Endothelial cell of umbilical vein (primary cell): Measurements from ENCODE around the gene ZC2HC1B. TPM values are rescaled to one million over a fixed set of nuclear protein-coding genes. Genes with fewer than 3 reads are reported as not detected.

ENCODE experiments used
- BruUV-seq: library from RNA; stranded (reverse); fragments of 400-500 nt; replicated peaks from 2 replicates; lab custom pipeline; 2021; lab: Mats Ljungman, UMichigan
- CTCF ChIA-PET: fragments of 300-600, 350-600 bp; sonication (Branson Sonifier 250); formaldehyde crosslinking; loops from one replicate; lab custom pipeline; 2021; ENCODE audit warnings: antibody characterized with exemption, inconsistent platforms; lab: Charles Lee
- POLR2A ChIA-PET: fragments of 300-600, 350-600 bp; sonication (Branson Sonifier 250); formaldehyde crosslinking; loops from one replicate; lab custom pipeline; 2021; ENCODE audit warnings: antibody characterized with exemption, inconsistent platforms; lab: Charles Lee
- DNase-seq: peaks from one replicate; pipeline ENCODE4 v3.0.0-alpha.2; 2011; ENCODE audit warnings: low read depth, low spot score
- FAIRE-seq: peaks from 2 replicates; lab custom pipeline; 2011; peaks lifted over from hg19 to GRCh38; lab: Jason Lieb, UNC
- H2AFZ ChIP-seq: 2 replicates; pipeline ENCODE4 v1.6.0; 2012; ENCODE audit warnings: low read depth, low read length, control low read depth, inconsistent platforms
- H3K27ac ChIP-seq: 2 replicates; pipeline ENCODE4 v1.5.1; 2011; ENCODE audit warnings: low read depth, mild to moderate bottlenecking, control low read depth, low read length, moderate library complexity; ENCODE audit not compliant: insufficient read depth
- H3K27me3 ChIP-seq, 2 experiments: 2 replicates each; pipeline versions ENCODE4 v1.6.0 to v1.6.1; 2011; ENCODE audit warnings: low read length in 2 of 2, mixed read lengths in 1 of 2; ENCODE audit not compliant: control insufficient read depth in 2 of 2, insufficient read depth in 2 of 2
- H3K36me3 ChIP-seq, 2 experiments: 2 replicates in 1 of 2; 3 replicates in 1 of 2; pipeline ENCODE4 v1.5.1; 2011; ENCODE audit warnings: low read length in 2 of 2, mild to moderate bottlenecking in 1 of 2, moderate library complexity in 1 of 2; ENCODE audit not compliant: control insufficient read depth in 2 of 2, insufficient read depth in 2 of 2; ENCODE audit errors: extremely low read depth in 1 of 2
- H3K4me1 ChIP-seq: 3 replicates; pipeline ENCODE4 v1.5.1; 2011; ENCODE audit warnings: mild to moderate bottlenecking, low read length; ENCODE audit not compliant: control insufficient read depth, insufficient read depth; ENCODE audit errors: extremely low read depth
- H3K4me2 ChIP-seq: 2 replicates; pipeline ENCODE4 v1.6.1; 2011; ENCODE audit warnings: low read length, control low read depth, mixed read lengths; ENCODE audit not compliant: insufficient read depth
- H3K4me3 ChIP-seq, 3 experiments: fragments of 200-600 bp in 1 of 3; sonication (generic), shearing (Covaris generic) in 1 of 3; replicated peaks in 1 of 3; 2 replicates each; pipeline ENCODE4 v1.5.1; 2011 to 2016; ENCODE audit warnings: control low read depth in 3 of 3, low read length in 3 of 3, mild to moderate bottlenecking in 2 of 3, inconsistent platforms in 1 of 3, low read depth in 1 of 3, moderate library complexity in 1 of 3; ENCODE audit not compliant: insufficient read depth in 1 of 3
- H3K79me2 ChIP-seq: 2 replicates; pipeline ENCODE4 v1.6.0; 2012; ENCODE audit warnings: low read length, inconsistent platforms; ENCODE audit not compliant: control insufficient read depth, insufficient read depth
- H3K9ac ChIP-seq: replicated peaks from 2 replicates; pipeline ENCODE3; 2011; ENCODE audit warnings: low read length, control low read depth; ENCODE audit not compliant: insufficient read depth; ENCODE audit errors: extremely low read depth
- H3K9me1 ChIP-seq: replicated peaks from 3 replicates; pipeline ENCODE4 v1.6.0; 2011; ENCODE audit warnings: mild to moderate bottlenecking, low read length; ENCODE audit not compliant: control insufficient read depth, insufficient read depth; ENCODE audit errors: extremely low read depth
- H3K9me3 ChIP-seq: replicated peaks from 2 replicates; pipeline ENCODE4 v1.5.1; 2012; ENCODE audit warnings: low read length, inconsistent platforms; ENCODE audit not compliant: control insufficient read depth, insufficient read depth
- H4K20me1 ChIP-seq: replicated peaks from 2 replicates; pipeline ENCODE3; 2011; ENCODE audit warnings: mild to moderate bottlenecking, low read length; ENCODE audit not compliant: control insufficient read depth, insufficient read depth; ENCODE audit errors: extremely low read depth
- POLR2A ChIP-seq: IDR thresholded peaks from 2 replicates; pipeline ENCODE4 v1.6.1; 2012; ENCODE audit warnings: low read depth, mild to moderate bottlenecking, control low read depth, low read length
- dilution Hi-C: fragments of 300-500 bp; cut with MboI; formaldehyde crosslinking; loops from one replicate; pipeline ENCODE4 v1.15.0; 2019; ENCODE audit warnings: low sequenced_read_pairs; ENCODE audit not compliant: extremely low pct_ligation_motif_present
- intact Hi-C: fragments of 100-400 bp; cut with micrococcal nuclease; formaldehyde crosslinking; loops from one replicate; pipeline ENCODE4 v1.10.0; 2022
- polyA plus RNA-seq, 4 experiments: library from polyadenylated mRNA; depleted of rRNA in 3 of 4; stranded (reverse) in 3 of 4; unstranded in 1 of 4; fragments of >200 nt; gene quantifications; 2 replicates each; pipeline versions ENCODE4 v1.2.1 to v1.2.3, GENCODE V29; 2011 to 2012; ENCODE audit warnings: missing spikeins in 1 of 4
- total RNA-seq: library from RNA; stranded (reverse); gene quantifications from 2 replicates; pipeline ENCODE4 v1.2.3, GENCODE V29; 2021
- TF ChIP-seq, protein P1 (sequence below): IDR thresholded peaks from 2 replicates; pipeline ENCODE4 v1.6.1; 2011; ENCODE audit not compliant: insufficient read depth, insufficient read length
- TF ChIP-seq, protein P2 (sequence below), 2 donors: IDR thresholded peaks; 1 replicate in 1 of 2; 2 replicates in 1 of 2; pipeline ENCODE4 v1.5.1; 2011; ENCODE audit warnings: low read length in 2 of 2, mild to moderate bottlenecking in 2 of 2, moderate library complexity in 2 of 2, control low read depth in 1 of 2, inconsistent platforms in 1 of 2, low read depth in 1 of 2; ENCODE audit not compliant: insufficient read depth in 1 of 2; ENCODE audit errors: extremely low read depth in 1 of 2

Gene ZC2HC1B
- total and polyA plus RNA-seq, 2 donors (not counting 3 experiments of a cell fraction or from before 2014, with no cell fraction given) = not detected

DNA sequence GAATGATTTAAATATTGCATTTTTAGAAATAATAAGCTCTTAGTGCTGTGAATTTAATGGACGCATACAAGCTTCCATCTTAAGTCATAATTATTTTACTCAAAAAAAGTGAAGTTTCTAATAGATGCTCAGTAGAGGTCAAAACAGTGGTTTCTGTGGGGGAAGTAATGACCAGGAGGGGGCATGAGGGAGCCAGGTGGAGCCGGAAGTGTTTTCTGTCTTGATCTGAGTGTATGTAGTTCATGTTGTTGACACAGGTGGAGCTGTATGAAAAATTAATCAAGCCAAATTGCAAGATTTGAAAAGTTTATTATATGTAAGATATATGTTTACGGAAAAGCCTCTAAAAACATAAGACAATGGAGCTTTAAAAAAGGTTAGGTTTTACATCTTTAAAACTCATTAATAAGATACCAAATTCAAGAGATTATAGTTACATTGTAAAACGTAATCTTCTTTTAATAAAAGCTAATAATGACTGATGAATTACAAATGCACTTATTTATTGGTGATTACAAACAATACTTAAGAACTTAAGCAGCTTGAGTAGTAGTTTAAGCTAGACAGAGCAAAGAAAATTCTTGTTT lies 75.8 kb downstream of the ZC2HC1B start:
- no peak overlapping the region for H3K27ac ChIP-seq
- no peaks in the 10 kb centered on the region for H3K79me2 ChIP-seq
- peak; percentile 21 for FAIRE-seq
- H3K9me3 ChIP-seq = no peaks in the 10 kb centered on the region
- H3K36me3 ChIP-seq = no peaks in the 10 kb centered on the region
- H3K4me1 ChIP-seq = no peaks in the 10 kb centered on the region
- peak; percentile 45 for DNase-seq
- no peak overlapping the region for H3K9ac ChIP-seq
- POLR2A ChIA-PET = no interaction called here
- H3K4me3 ChIP-seq = no peak overlapping the region
- no TSS peak for BruUV-seq
- no peak for TF ChIP-seq POLR2A
- TF ChIP-seq, protein P1, sequence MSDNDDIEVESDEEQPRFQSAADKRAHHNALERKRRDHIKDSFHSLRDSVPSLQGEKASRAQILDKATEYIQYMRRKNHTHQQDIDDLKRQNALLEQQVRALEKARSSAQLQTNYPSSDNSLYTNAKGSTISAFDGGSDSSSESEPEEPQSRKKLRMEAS = no peak
- TF ChIP-seq, protein P2, sequence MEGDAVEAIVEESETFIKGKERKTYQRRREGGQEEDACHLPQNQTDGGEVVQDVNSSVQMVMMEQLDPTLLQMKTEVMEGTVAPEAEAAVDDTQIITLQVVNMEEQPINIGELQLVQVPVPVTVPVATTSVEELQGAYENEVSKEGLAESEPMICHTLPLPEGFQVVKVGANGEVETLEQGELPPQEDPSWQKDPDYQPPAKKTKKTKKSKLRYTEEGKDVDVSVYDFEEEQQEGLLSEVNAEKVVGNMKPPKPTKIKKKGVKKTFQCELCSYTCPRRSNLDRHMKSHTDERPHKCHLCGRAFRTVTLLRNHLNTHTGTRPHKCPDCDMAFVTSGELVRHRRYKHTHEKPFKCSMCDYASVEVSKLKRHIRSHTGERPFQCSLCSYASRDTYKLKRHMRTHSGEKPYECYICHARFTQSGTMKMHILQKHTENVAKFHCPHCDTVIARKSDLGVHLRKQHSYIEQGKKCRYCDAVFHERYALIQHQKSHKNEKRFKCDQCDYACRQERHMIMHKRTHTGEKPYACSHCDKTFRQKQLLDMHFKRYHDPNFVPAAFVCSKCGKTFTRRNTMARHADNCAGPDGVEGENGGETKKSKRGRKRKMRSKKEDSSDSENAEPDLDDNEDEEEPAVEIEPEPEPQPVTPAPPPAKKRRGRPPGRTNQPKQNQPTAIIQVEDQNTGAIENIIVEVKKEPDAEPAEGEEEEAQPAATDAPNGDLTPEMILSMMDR (IDR thresholded peaks at IDR 0.05; ENCODE audit: extremely low read depth in 1 of 2, insufficient read depth in 1 of 2, low read depth in 1 of 2, low read length in 2 of 2) = peak; percentile 59 to 60
- H3K4me2 ChIP-seq = no peak overlapping the region
- CTCF ChIA-PET = interaction anchor here (0.8 to 3.1 kb wide), 19 partner anchors 9 to 365 kb away, joined by 3 to 20 read pairs (median 4); partner anchors contain the start of gene PLAGL1
- dilution Hi-C loops = no loop called here
- H2AFZ ChIP-seq = no peak overlapping the region
- H3K27me3 ChIP-seq = peaks cover under 1 to 7% of the 10 kb centered on the region in 2 experiments
- no peaks in the 10 kb centered on the region for H4K20me1 ChIP-seq
- H3K9me1 ChIP-seq = no peaks in the 10 kb centered on the region
- intact Hi-C loops = loop anchor here (1.0 kb wide), 2 partner anchors 73 to 365 kb away; no protein-coding TSS in a partner anchor
